GM23248 (cell line): ENCODE results near the gene OR10A6. TPM values are rescaled to one million over a fixed set of nuclear protein-coding genes. Genes with fewer than 3 reads are reported as not detected.

Experiments
- DNase-seq: peaks from one replicate; pipeline ENCODE4 v3.0.0-alpha.2; 2015
- H2AFZ ChIP-seq: fragments of 200-600 bp; sonication (generic); 2 replicates; pipeline ENCODE4 v1.6.1; 2016; ENCODE audit warnings: antibody characterized with exemption
- H3F3A ChIP-seq: fragments of 200-600 bp; sonication (generic); 2 replicates; pipeline ENCODE4 v1.6.1; 2016; ENCODE audit warnings: mild to moderate bottlenecking, antibody characterized with exemption, mixed run types; ENCODE audit not compliant: insufficient read depth
- H3K27ac ChIP-seq: fragments of 200-600 bp; sonication (generic); 2 replicates; pipeline ENCODE4 v1.5.1; 2016; ENCODE audit warnings: mild to moderate bottlenecking
- H3K27me3 ChIP-seq: fragments of 200-600 bp; sonication (generic); replicated peaks from 2 replicates; pipeline ENCODE4 v1.6.1; 2016; ENCODE audit warnings: mild to moderate bottlenecking; ENCODE audit not compliant: insufficient read depth
- H3K36me3 ChIP-seq: fragments of 200-600 bp; sonication (generic); 2 replicates; pipeline ENCODE4 v1.6.1; 2016; ENCODE audit warnings: low read depth, mild to moderate bottlenecking
- H3K4me1 ChIP-seq: fragments of 200-600 bp; sonication (generic); 2 replicates; pipeline ENCODE4 v1.6.1; 2016; ENCODE audit warnings: mild to moderate bottlenecking; ENCODE audit not compliant: insufficient read depth
- H3K4me2 ChIP-seq: fragments of 200-600 bp; sonication (generic); one replicate; pipeline ENCODE4 v1.6.1; 2016; ENCODE audit warnings: mild to moderate bottlenecking; ENCODE audit not compliant: unreplicated experiment
- H3K4me3 ChIP-seq: fragments of 200-600 bp; sonication (generic); 2 replicates; pipeline ENCODE4 v1.5.1; 2016; ENCODE audit warnings: mild to moderate bottlenecking
- H3K79me2 ChIP-seq: fragments of 200-600 bp; sonication (generic); 2 replicates; pipeline ENCODE4 v1.6.1; 2016; ENCODE audit warnings: mild to moderate bottlenecking; ENCODE audit not compliant: insufficient read depth
- H3K9ac ChIP-seq: fragments of 200-600 bp; sonication (generic); 2 replicates; pipeline ENCODE4 v1.6.1; 2016; ENCODE audit warnings: mild to moderate bottlenecking
- H3K9me2 ChIP-seq: fragments of 200-600 bp; sonication (generic); 2 replicates; pipeline ENCODE4 v1.6.1; 2016; ENCODE audit warnings: mixed run types, mild to moderate bottlenecking, moderate library complexity; ENCODE audit not compliant: insufficient read depth
- H3K9me3 ChIP-seq: fragments of 200-600 bp; sonication (generic); one replicate; pipeline ENCODE4 v1.6.1; 2017; ENCODE audit warnings: low read depth
- H4K20me1 ChIP-seq: fragments of 200-600 bp; sonication (generic); 2 replicates; pipeline ENCODE4 v1.6.0; 2016; ENCODE audit not compliant: insufficient read depth
- EZH2 ChIP-seq: fragments of 200-600 bp; sonication (generic); IDR thresholded peaks from 2 replicates; pipeline ENCODE4 v1.6.1; 2018; ENCODE audit warnings: antibody characterized with exemption, mild to moderate bottlenecking; ENCODE audit not compliant: insufficient read depth, poor library complexity, severe bottlenecking
- EZH2phosphoT487 ChIP-seq: fragments of 200-600 bp; sonication (generic); IDR thresholded peaks from 2 replicates; pipeline ENCODE4 v1.6.1; 2018; ENCODE audit warnings: antibody characterized with exemption, moderate library complexity, mild to moderate bottlenecking, low read depth; ENCODE audit not compliant: insufficient read depth
- WGBS, 2 experiments: methylation state at CpG; one replicate each; pipeline ENCODE4 v1.1.6; 2015 to 2017; ENCODE audit warnings: low lambda C conversion rate in 2 of 2, low coverage in 1 of 2; ENCODE audit errors: missing lambda C conversion rate in 2 of 2; 5-methylcytosine and 5-hydroxymethylcytosine counted together
- in situ Hi-C: fragments of 300-500 bp; cut with MboI; formaldehyde crosslinking; loops from 2 replicates; pipeline ENCODE4 v1.15.0; 2020
- polyA plus RNA-seq: library from polyadenylated mRNA; unstranded; fragments of >200 nt; fragmentation: Nextera tagmentation; extraction: Ambion mirVana; gene quantifications from 2 replicates; pipeline ENCODE4 v1.2.1, GENCODE V29; 2016
- total RNA-seq: library from RNA; depleted of rRNA; stranded (reverse); fragments of >200 nt; shearing (Covaris generic); gene quantifications from 2 replicates; pipeline ENCODE4 v1.2.3, GENCODE V29; 2014

The OR10A6 gene
- total and polyA plus RNA-seq, 2 experiments from 2014 or later: 0.11 to 0.39 TPM

- no peak for TF ChIP-seq EZH2phosphoT487
- no peak for TF ChIP-seq EZH2
- Histone ChIP-seq H3K27ac (no peak overlapping the region), H3K9me3 (no peaks in the 10 kb centered on the region), H3K4me2 (no peak overlapping the region), H3K79me2 (no peaks in the 10 kb centered on the region), H3K4me3 (no peak overlapping the region), H3K27me3 (no peaks in the 10 kb centered on the region), H4K20me1 (no peaks in the 10 kb centered on the region), H2AFZ (no peak overlapping the region), H3K9me2 (no peaks in the 10 kb centered on the region), H3K36me3 (no peaks in the 10 kb centered on the region), H3F3A (peaks cover 11% of the 10 kb centered on the region; the same call in 1 of the 2 replicates), H3K9ac (no peak overlapping the region), H3K4me1 (no peaks in the 10 kb centered on the region)
- whole genome bisulfite sequencing, 2 experiments: 56 to 65% methylated on average over 6 of the region's 6 CpGs
- DNase-seq: peak; percentile 51
- in situ Hi-C loops: no loop called here
These were observed 3.4 kb downstream of the OR10A6 start for GRCh38 chr11:7927635-7928034.

GRCh38 chr11:7924536-7924935 lies 6.5 kb downstream of the OR10A6 start:
- Histone ChIP-seq H3K4me1 (no peaks in the 10 kb centered on the region), H3K27me3 (no peaks in the 10 kb centered on the region), H3K27ac (no peak overlapping the region), H3K4me3 (no peak overlapping the region), H3K4me2 (no peak overlapping the region), H3K9ac (no peak overlapping the region), H4K20me1 (no peaks in the 10 kb centered on the region), H3K36me3 (no peaks in the 10 kb centered on the region), H3K79me2 (no peaks in the 10 kb centered on the region), H3K9me3 (no peaks in the 10 kb centered on the region), H3F3A (peaks cover 11% of the 10 kb centered on the region; the same call in 1 of the 2 replicates), H2AFZ (no peak overlapping the region), H3K9me2 (no peaks in the 10 kb centered on the region)
- DNase-seq: no peak
- WGBS, 2 experiments: 84 to 91% methylated on average over 2 of the region's 2 CpGs
- in situ Hi-C loops: no loop called here
- TF ChIP-seq EZH2 (no peak), EZH2phosphoT487 (no peak)

- no peak overlapping the region for H3K4me3 ChIP-seq
- H4K20me1 ChIP-seq: no peaks in the 10 kb centered on the region
- DNase-seq: no peak
- H3K79me2 ChIP-seq: no peaks in the 10 kb centered on the region
- no peaks in the 10 kb centered on the region for H3K9me3 ChIP-seq
- no peaks in the 10 kb centered on the region for H3F3A ChIP-seq
- in situ Hi-C loops: no loop called here
- no peaks in the 10 kb centered on the region for H3K9me2 ChIP-seq
- H3K27me3 ChIP-seq: no peaks in the 10 kb centered on the region
- no peaks in the 10 kb centered on the region for H3K36me3 ChIP-seq
- WGBS, 2 experiments: 70 to 76% methylated on average over 2 of the region's 2 CpGs
- TF ChIP-seq EZH2phosphoT487 (no peak), EZH2 (no peak)
- no peak overlapping the region for H3K9ac ChIP-seq
- no peak overlapping the region for H2AFZ ChIP-seq
- H3K4me1 ChIP-seq: no peaks in the 10 kb centered on the region
- no peak overlapping the region for H3K27ac ChIP-seq
- H3K4me2 ChIP-seq: no peak overlapping the region
These were observed 12.9 kb downstream of the OR10A6 start for GRCh38 chr11:7918141-7918540.

GRCh38 chr11:7911011-7911410 lies 20.1 kb downstream of the OR10A6 start:
- in situ Hi-C loops: no loop called here
- no peaks in the 10 kb centered on the region for H3K36me3 ChIP-seq
- no peak for TF ChIP-seq EZH2
- TF ChIP-seq EZH2phosphoT487: no peak
- 0 out of 2 replicates have a peak, but pooled peaks cover 7% of the 10 kb centered on the region for H3K9me2 ChIP-seq
- H3F3A ChIP-seq: peaks cover 20% of the 10 kb centered on the region; the same call in 1 of the 2 replicates
- H3K79me2 ChIP-seq: no peaks in the 10 kb centered on the region
- H3K9me3 ChIP-seq: no peaks in the 10 kb centered on the region
- H2AFZ ChIP-seq: no peak overlapping the region
- no peaks in the 10 kb centered on the region for H4K20me1 ChIP-seq
- no peak for DNase-seq
- no peak overlapping the region for H3K9ac ChIP-seq
- H3K27ac ChIP-seq: no peak overlapping the region
- no peaks in the 10 kb centered on the region for H3K27me3 ChIP-seq
- H3K4me3 ChIP-seq: no peak overlapping the region
- peak overlapping the region; percentile 8 for H3K4me2 ChIP-seq
- peaks cover 38% of the 10 kb centered on the region for H3K4me1 ChIP-seq

GRCh38 chr11:7910286-7910788 lies 20.7 kb downstream of the OR10A6 start:
- WGBS, 2 experiments: 15 to 18% methylated on average over 2 of the region's 2 CpGs
- Histone ChIP-seq H3K4me1 (peaks cover 44% of the 10 kb centered on the region), H3K27me3 (no peaks in the 10 kb centered on the region), H2AFZ (no peak overlapping the region), H3K27ac (no peak overlapping the region), H3K9me3 (no peaks in the 10 kb centered on the region), H3K4me3 (no peak overlapping the region), H3F3A (peaks cover 27% of the 10 kb centered on the region; the same call in 1 of the 2 replicates), H4K20me1 (no peaks in the 10 kb centered on the region), H3K9me2 (0 out of 2 replicates have a peak, but pooled peaks cover 7% of the 10 kb centered on the region), H3K9ac (no peak overlapping the region), H3K79me2 (no peaks in the 10 kb centered on the region), H3K4me2 (peak overlapping the region; percentile 8), H3K36me3 (no peaks in the 10 kb centered on the region)
- TF ChIP-seq EZH2 (no peak), EZH2phosphoT487 (no peak)
- no peak for DNase-seq
- in situ Hi-C loops: no loop called here
